MM.1S (cell line): ENCODE data around the gene DNASE1L2.

Source experiments
- EZH2 ChIP-seq: fragments of 300-600 bp; sonication (generic); optimal IDR thresholded peaks from 2 replicates; pipeline ENCODE3; 2017; ENCODE audit warnings: low read depth, mild to moderate bottlenecking, antibody characterized with exemption, low read length, mixed read lengths
- EZH2phosphoT487 ChIP-seq: fragments of 300-600 bp; sonication (generic); IDR thresholded peaks from 2 replicates; pipeline ENCODE4 v1.6.1; 2018; ENCODE audit warnings: antibody characterized with exemption, low read length
- TF ChIP-seq, protein P1 (sequence below): fragments of 300-600 bp; sonication (generic); IDR thresholded peaks from 2 replicates; pipeline ENCODE4 v1.5.1; 2016; ENCODE audit warnings: antibody characterized with exemption, low read length, mixed read lengths

DNA sequence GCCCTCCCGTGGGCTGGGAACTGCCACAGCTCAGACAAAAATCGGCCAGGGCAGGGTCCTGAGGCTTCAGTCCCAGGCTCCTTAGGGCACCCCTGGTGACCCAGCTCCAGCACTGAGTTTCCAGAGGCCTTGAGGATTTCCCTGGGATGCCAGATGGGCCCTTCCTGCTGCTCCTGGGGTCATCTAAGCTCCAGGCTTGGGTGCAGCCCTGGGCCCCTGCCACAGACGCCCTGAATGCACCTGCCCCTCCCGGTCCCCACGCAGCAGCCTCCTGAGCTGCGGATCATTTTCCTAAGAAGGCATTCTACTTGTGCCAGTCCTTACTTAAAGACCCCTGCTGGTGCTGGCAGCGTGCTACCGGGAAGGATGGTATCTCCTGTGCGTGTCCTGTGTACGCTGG, 37.7 kb downstream of the DNASE1L2 start:
- TF ChIP-seq EZH2: no peak
- TF ChIP-seq, protein P1, sequence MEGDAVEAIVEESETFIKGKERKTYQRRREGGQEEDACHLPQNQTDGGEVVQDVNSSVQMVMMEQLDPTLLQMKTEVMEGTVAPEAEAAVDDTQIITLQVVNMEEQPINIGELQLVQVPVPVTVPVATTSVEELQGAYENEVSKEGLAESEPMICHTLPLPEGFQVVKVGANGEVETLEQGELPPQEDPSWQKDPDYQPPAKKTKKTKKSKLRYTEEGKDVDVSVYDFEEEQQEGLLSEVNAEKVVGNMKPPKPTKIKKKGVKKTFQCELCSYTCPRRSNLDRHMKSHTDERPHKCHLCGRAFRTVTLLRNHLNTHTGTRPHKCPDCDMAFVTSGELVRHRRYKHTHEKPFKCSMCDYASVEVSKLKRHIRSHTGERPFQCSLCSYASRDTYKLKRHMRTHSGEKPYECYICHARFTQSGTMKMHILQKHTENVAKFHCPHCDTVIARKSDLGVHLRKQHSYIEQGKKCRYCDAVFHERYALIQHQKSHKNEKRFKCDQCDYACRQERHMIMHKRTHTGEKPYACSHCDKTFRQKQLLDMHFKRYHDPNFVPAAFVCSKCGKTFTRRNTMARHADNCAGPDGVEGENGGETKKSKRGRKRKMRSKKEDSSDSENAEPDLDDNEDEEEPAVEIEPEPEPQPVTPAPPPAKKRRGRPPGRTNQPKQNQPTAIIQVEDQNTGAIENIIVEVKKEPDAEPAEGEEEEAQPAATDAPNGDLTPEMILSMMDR: no peak
- TF ChIP-seq EZH2phosphoT487: no peak
